Central memory CD4-positive, alpha-beta T cell (primary cell): ENCODE data around the gene XYLT1.
"Not testable (repeated sequence)": the region's sequence is repeated elsewhere in the genome, so short reads cannot be mapped to it uniquely, and the experiment has no call there.

Experiments
- DNase-seq: peaks from one replicate; pipeline ENCODE4 v3.0.0; 2022

The XYLT1 gene

GRCh38 chr16:17488506-17488905 is 17.7 kb upstream of the XYLT1 start:
- no peak for DNase-seq

GRCh38 chr16:17483351-17483750 is 12.6 kb upstream of the XYLT1 start:
- no peak for DNase-seq

DNA sequence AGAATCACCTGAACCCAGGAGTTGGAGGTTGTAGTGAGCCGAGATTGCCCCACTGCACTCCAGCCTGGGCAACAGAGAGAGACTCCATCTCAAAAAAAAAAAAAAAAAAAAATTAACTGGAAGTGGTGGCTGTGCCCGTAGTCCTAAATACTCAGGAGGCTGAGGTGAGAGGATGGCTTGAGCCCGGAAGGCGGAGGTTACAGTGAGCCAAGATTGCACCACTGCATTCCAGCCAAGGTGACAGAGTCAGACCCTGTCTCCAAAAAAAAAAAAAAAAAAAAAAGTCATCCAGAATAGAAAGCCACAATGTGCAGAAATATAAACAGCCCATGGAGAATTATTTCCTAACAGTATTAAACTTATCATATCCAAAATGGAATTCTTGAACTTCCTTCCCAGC is 11.6 kb upstream of the XYLT1 start:
- not testable (repeated sequence) for DNase-seq

- DNase-seq: no peak
Observed at GRCh38 chr16:17481736-17482135, 11.0 kb upstream of the XYLT1 start.

GRCh38 chr16:17477260-17477545 is 6.4 kb upstream of the XYLT1 start:
- not testable (repeated sequence) for DNase-seq

DNA sequence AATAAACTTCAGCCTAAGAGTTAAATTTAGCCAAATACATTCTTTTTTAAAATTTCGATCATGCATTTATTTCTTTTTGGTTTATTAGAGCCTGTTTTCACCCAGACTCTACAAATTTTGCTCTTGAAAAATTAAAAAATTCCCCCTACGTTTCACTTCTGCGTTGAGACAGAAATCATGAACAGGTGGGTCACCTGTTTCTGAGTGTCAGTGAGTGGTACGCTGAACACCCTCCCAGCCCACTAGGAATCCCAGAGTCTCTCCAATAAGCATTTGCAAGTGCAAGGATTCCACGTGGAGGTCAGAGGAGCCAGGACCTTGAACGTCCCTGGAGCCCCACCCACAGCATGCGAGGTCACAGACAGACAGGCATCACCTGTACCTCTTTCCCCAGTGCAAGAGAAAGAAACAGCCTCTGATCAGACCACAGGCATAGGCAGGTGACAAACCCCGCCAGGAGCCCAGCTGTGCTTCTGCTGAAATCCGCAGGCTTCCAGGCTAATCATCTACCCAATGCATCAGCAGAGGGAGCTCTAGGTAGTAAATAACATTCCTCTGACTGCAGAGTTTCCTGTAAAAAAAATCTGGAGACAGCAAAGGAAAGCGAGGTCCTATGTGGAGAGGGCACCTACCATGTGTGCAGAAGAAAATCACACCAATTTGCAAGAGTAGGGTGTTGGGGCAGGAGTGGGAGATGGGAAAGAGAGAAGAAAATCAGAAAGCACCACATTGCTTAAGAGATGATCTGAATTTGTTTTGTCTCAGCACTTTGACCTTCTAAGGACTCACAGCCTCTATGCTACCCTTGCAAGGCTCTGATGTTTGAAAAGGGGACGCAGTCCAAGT is 5.9 kb upstream of the XYLT1 start:
- peak; percentile 34 for DNase-seq

DNA sequence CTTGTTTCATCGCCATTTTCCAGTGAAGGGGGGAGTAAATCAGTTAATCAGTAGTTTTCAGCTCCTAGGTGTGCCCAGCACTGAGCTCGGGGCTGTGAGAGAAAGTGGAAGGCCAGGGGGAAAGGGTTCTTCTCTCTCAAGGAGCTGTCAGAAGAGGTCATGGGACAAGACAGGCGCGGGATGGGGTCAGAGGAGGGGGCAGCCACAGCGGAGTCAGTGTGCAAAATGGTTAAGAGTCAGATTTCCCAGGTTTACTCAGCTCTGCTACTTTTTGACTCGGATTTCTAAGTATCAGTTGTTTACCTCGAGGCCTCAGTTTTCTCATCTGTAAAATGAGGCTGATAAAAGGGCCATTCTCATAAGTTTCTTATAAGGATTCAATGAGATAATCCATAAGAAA is 4.3 kb upstream of the XYLT1 start:
- DNase-seq: no peak

DNA sequence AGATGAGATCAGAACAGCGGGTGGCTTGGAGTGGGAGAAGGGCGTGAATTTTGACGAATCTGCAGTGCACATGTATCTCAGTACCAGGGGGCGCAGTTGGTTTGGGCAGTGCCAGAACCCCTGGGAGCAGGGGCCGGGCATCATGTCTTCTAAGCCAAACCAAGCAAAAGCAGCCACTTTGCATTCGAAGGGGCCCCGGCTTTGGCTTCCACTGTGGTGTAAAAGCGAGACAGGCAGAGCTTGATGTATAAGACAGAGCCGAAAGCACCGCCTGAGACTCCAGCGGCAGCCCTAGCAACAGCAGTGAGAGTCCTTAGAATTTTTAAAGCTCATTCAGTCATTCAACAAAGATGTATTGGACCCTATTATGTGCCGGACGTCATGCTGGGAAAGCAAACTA is 3.8 kb upstream of the XYLT1 start:
- no peak for DNase-seq

DNA sequence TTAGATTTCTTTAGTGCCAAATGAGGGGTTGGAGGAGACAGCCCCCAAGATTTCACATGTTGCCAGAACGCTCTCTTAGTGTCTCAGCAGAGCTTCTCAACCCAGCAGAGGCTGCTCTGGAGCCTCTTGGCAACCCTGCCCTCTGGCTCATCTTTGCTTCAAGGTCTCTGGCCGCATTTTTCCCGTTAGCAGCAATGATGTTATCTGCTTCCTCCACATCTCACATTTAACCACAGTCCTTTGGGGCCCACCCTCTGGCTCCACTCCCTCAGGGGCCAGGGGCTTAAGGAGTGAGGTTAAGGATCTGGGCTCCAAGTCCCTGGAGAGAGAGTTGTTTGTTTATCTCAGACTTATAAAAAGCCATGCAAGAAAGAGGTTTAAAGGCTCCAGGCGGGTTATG is 3.3 kb upstream of the XYLT1 start:
- no peak for DNase-seq

GRCh38 chr16:17471719-17472461 is 1.1 kb upstream of the XYLT1 start:
- DNase-seq: no peak

DNA sequence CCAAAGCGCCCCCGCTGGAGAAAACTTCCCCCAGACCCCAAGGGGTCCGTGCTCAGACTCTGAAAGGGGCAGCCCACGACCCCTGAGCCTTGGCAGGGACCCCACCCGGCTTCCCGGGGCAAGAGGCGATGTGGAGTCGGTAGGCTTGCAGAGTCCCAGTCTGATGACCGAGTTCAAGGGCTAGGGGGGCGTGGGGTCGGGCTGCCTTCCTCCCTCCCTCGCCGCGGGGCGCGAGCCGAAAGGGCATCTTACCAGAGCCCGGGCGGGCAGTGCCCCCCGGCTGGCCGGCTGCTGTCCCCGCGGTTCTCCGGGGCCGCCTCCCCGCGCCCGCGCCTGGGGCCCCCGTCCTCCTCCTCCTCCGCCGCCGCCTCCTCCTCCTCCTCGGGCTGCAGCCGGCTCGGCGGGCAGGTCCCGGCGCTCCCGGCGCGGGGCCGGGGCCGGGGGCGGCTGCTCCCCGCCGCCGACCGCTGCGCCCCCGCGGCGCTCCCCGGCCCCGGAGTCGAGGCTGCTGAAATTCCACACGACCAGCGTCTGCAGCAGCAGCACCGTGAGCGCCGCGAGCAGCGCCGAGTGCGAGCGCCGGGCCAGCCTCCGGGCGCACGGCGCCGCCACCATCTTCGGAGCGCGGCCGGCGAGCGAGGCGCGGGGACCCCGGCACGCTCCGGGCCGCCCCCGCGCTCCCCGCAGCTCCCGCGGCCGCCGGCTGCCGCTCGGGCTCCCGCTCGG is 415 bp downstream of the XYLT1 start:
- DNase-seq: peak; percentile 26

- DNase-seq: peak; percentile 28
Observed at GRCh38 chr16:17469741-17470181, 999 bp downstream of the XYLT1 start.

- DNase-seq: no peak
Observed at GRCh38 chr16:17469011-17469740, 1.6 kb downstream of the XYLT1 start.

DNA sequence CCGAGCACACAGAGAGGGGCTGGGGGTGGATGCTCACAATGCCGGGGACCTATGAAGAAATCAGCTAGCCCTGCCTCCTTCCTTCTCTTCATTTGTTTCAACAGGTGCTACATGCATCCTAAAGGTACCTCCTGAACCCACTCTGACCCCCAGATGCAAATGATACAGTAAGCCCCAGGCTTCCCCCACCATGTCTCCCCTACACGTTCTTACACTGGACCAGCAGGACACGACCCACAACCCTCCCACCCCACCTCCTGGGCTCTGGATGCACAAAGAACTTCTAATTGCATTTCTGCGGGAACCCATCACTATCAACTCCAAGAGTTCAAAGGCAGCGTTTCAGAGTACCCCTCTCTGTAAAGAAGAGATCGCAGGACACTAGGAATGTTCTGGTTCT is 2.1 kb downstream of the XYLT1 start:
- no peak for DNase-seq

- no peak for DNase-seq
Observed at GRCh38 chr16:17467923-17468540, 2.7 kb downstream of the XYLT1 start.

DNA sequence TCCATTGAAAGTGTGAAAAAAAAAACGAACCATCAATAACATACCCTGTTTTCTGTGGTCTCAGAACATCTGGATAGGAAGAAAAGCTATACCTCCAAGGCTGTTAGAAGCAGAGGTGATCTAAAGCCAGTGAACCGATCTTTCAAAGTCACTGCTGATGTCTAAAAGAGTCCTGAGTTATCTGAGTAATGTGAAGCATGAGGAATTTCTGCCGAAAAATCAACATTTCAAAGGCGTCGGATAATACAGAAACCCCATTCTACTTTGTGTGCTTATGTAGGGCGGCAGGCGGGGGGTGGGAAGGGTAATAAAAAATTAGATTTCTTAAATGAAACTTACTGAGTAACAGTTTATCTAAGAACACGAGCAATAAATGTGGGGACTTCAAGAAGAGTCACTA is 3.9 kb downstream of the XYLT1 start:
- DNase-seq: no peak

DNA sequence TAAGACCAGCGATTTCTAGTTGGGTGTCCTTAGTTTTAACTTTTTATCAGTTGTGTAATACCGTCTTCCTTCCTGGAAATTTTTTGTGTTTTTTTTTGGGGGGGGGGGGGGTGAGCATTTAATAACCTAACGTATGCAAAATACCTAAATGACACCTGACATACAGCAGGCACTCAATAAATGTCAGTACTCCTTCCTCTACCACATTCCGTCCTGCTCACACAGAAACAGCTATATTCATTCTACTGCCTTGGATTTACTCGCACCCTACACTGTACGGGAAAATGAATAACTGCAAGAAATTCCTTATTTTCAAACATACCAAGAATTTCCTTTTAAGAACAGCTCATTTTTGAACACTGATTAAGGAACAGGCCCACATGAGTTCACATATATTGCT is 5.3 kb downstream of the XYLT1 start:
- no peak for DNase-seq

GRCh38 chr16:17463335-17463734 is 7.4 kb downstream of the XYLT1 start:
- no peak for DNase-seq

GRCh38 chr16:17461951-17462729 is 8.6 kb downstream of the XYLT1 start:
- no peak for DNase-seq

DNA sequence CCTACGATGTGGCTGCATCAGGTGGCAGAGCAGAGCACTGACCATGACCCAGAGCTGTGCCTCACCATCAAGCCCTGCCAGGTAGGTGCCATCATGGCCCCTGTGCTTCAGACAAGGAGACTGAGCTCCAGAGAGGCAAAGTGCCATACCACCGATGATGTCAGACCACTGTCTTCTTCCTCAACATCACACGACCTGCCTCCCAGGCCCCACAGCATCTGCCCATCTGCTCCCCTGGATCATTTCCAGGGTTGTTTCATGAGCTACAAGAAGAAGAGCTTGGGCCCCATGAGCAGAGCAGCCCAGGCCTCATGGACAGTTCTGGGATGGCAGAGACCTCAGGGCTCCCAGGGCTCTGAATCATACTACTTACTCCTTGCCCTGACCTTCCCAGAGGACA is 9.9 kb downstream of the XYLT1 start:
- DNase-seq: no peak

GRCh38 chr16:17459903-17460521 is 10.7 kb downstream of the XYLT1 start:
- no peak for DNase-seq
